Endothelial cell of umbilical vein (primary cell): ENCODE data around the gene CDH23. TPM values are rescaled to one million over a fixed set of nuclear protein-coding genes. Genes with fewer than 3 reads are reported as not detected.

Experiments
- BruUV-seq: library from RNA; stranded (reverse); fragments of 400-500 nt; replicated peaks from 2 replicates; lab custom pipeline; 2021; lab: Mats Ljungman, UMichigan
- CTCF ChIA-PET: fragments of 300-600, 350-600 bp; sonication (Branson Sonifier 250); formaldehyde crosslinking; loops from one replicate; lab custom pipeline; 2021; ENCODE audit warnings: antibody characterized with exemption, inconsistent platforms; lab: Charles Lee
- POLR2A ChIA-PET: fragments of 300-600, 350-600 bp; sonication (Branson Sonifier 250); formaldehyde crosslinking; loops from one replicate; lab custom pipeline; 2021; ENCODE audit warnings: antibody characterized with exemption, inconsistent platforms; lab: Charles Lee
- DNase-seq: peaks from one replicate; pipeline ENCODE4 v3.0.0-alpha.2; 2011; ENCODE audit warnings: low read depth, low spot score
- FAIRE-seq: peaks from 2 replicates; lab custom pipeline; 2011; peaks lifted over from hg19 to GRCh38; lab: Jason Lieb, UNC
- H2AFZ ChIP-seq: 2 replicates; pipeline ENCODE4 v1.6.0; 2012; ENCODE audit warnings: low read depth, low read length, control low read depth, inconsistent platforms
- H3K27ac ChIP-seq: 2 replicates; pipeline ENCODE4 v1.5.1; 2011; ENCODE audit warnings: low read depth, mild to moderate bottlenecking, control low read depth, low read length, moderate library complexity; ENCODE audit not compliant: insufficient read depth
- H3K27me3 ChIP-seq, 2 experiments: 2 replicates each; pipeline versions ENCODE4 v1.6.0 to v1.6.1; 2011; ENCODE audit warnings: low read length in 2 of 2, mixed read lengths in 1 of 2; ENCODE audit not compliant: control insufficient read depth in 2 of 2, insufficient read depth in 2 of 2
- H3K36me3 ChIP-seq, 2 experiments: 2 replicates in 1 of 2; 3 replicates in 1 of 2; pipeline ENCODE4 v1.5.1; 2011; ENCODE audit warnings: low read length in 2 of 2, mild to moderate bottlenecking in 1 of 2, moderate library complexity in 1 of 2; ENCODE audit not compliant: control insufficient read depth in 2 of 2, insufficient read depth in 2 of 2; ENCODE audit errors: extremely low read depth in 1 of 2
- H3K4me1 ChIP-seq: 3 replicates; pipeline ENCODE4 v1.5.1; 2011; ENCODE audit warnings: mild to moderate bottlenecking, low read length; ENCODE audit not compliant: control insufficient read depth, insufficient read depth; ENCODE audit errors: extremely low read depth
- H3K4me2 ChIP-seq: 2 replicates; pipeline ENCODE4 v1.6.1; 2011; ENCODE audit warnings: low read length, control low read depth, mixed read lengths; ENCODE audit not compliant: insufficient read depth
- H3K4me3 ChIP-seq, 3 experiments: fragments of 200-600 bp in 1 of 3; sonication (generic), shearing (Covaris generic) in 1 of 3; replicated peaks in 1 of 3; 2 replicates each; pipeline ENCODE4 v1.5.1; 2011 to 2016; ENCODE audit warnings: control low read depth in 3 of 3, low read length in 3 of 3, mild to moderate bottlenecking in 2 of 3, inconsistent platforms in 1 of 3, low read depth in 1 of 3, moderate library complexity in 1 of 3; ENCODE audit not compliant: insufficient read depth in 1 of 3
- H3K79me2 ChIP-seq: 2 replicates; pipeline ENCODE4 v1.6.0; 2012; ENCODE audit warnings: low read length, inconsistent platforms; ENCODE audit not compliant: control insufficient read depth, insufficient read depth
- H3K9ac ChIP-seq: replicated peaks from 2 replicates; pipeline ENCODE3; 2011; ENCODE audit warnings: low read length, control low read depth; ENCODE audit not compliant: insufficient read depth; ENCODE audit errors: extremely low read depth
- H3K9me1 ChIP-seq: replicated peaks from 3 replicates; pipeline ENCODE4 v1.6.0; 2011; ENCODE audit warnings: mild to moderate bottlenecking, low read length; ENCODE audit not compliant: control insufficient read depth, insufficient read depth; ENCODE audit errors: extremely low read depth
- H3K9me3 ChIP-seq: replicated peaks from 2 replicates; pipeline ENCODE4 v1.5.1; 2012; ENCODE audit warnings: low read length, inconsistent platforms; ENCODE audit not compliant: control insufficient read depth, insufficient read depth
- H4K20me1 ChIP-seq: replicated peaks from 2 replicates; pipeline ENCODE3; 2011; ENCODE audit warnings: mild to moderate bottlenecking, low read length; ENCODE audit not compliant: control insufficient read depth, insufficient read depth; ENCODE audit errors: extremely low read depth
- EZH2 ChIP-seq: IDR thresholded peaks from 2 replicates; pipeline ENCODE4 v1.6.1; 2012; ENCODE audit warnings: borderline replicate concordance, low read depth, mild to moderate bottlenecking, moderate library complexity, low read length, inconsistent platforms; ENCODE audit not compliant: severe bottlenecking
- GATA2 ChIP-seq: IDR thresholded peaks from 2 replicates; pipeline ENCODE4 v1.7.0; 2011; ENCODE audit warnings: low read depth, mild to moderate bottlenecking, moderate library complexity, mixed read lengths, low read length; ENCODE audit not compliant: insufficient read length, insufficient read depth
- JUN ChIP-seq: IDR thresholded peaks from 2 replicates; pipeline ENCODE4 v1.6.1; 2011; ENCODE audit warnings: borderline replicate concordance, low read depth; ENCODE audit not compliant: insufficient read length, insufficient read depth
- MYC ChIP-seq: IDR thresholded peaks from one replicate; pipeline ENCODE4 v1.6.1; 2011; ENCODE audit warnings: mild to moderate bottlenecking, low read depth, low read length
- POLR2AphosphoS5 ChIP-seq: IDR thresholded peaks from 2 replicates; pipeline ENCODE4 v1.6.1; 2012; ENCODE audit warnings: low read depth, mild to moderate bottlenecking, control low read depth, low read length, moderate library complexity; ENCODE audit not compliant: insufficient read depth
- dilution Hi-C: fragments of 300-500 bp; cut with MboI; formaldehyde crosslinking; loops from one replicate; pipeline ENCODE4 v1.15.0; 2019; ENCODE audit warnings: low sequenced_read_pairs; ENCODE audit not compliant: extremely low pct_ligation_motif_present
- intact Hi-C: fragments of 100-400 bp; cut with micrococcal nuclease; formaldehyde crosslinking; loops from one replicate; pipeline ENCODE4 v1.10.0; 2022
- polyA plus RNA-seq, 4 experiments: library from polyadenylated mRNA; depleted of rRNA in 3 of 4; stranded (reverse) in 3 of 4; unstranded in 1 of 4; fragments of >200 nt; gene quantifications; 2 replicates each; pipeline versions ENCODE4 v1.2.1 to v1.2.3, GENCODE V29; 2011 to 2012; ENCODE audit warnings: missing spikeins in 1 of 4
- total RNA-seq: library from RNA; stranded (reverse); gene quantifications from 2 replicates; pipeline ENCODE4 v1.2.3, GENCODE V29; 2021
- TF ChIP-seq, protein P1 (sequence below), 2 donors: IDR thresholded peaks; 1 replicate in 1 of 2; 2 replicates in 1 of 2; pipeline ENCODE4 v1.5.1; 2011; ENCODE audit warnings: low read length in 2 of 2, mild to moderate bottlenecking in 2 of 2, moderate library complexity in 2 of 2, control low read depth in 1 of 2, inconsistent platforms in 1 of 2, low read depth in 1 of 2; ENCODE audit not compliant: insufficient read depth in 1 of 2; ENCODE audit errors: extremely low read depth in 1 of 2
- TF ChIP-seq, protein P2 (sequence below): IDR thresholded peaks from 2 replicates; pipeline ENCODE4 v1.6.1; 2011; ENCODE audit not compliant: insufficient read depth, insufficient read length

The CDH23 gene
- total and polyA plus RNA-seq, 2 donors (not counting 3 experiments of a cell fraction or from before 2014, with no cell fraction given) = not detected

DNA sequence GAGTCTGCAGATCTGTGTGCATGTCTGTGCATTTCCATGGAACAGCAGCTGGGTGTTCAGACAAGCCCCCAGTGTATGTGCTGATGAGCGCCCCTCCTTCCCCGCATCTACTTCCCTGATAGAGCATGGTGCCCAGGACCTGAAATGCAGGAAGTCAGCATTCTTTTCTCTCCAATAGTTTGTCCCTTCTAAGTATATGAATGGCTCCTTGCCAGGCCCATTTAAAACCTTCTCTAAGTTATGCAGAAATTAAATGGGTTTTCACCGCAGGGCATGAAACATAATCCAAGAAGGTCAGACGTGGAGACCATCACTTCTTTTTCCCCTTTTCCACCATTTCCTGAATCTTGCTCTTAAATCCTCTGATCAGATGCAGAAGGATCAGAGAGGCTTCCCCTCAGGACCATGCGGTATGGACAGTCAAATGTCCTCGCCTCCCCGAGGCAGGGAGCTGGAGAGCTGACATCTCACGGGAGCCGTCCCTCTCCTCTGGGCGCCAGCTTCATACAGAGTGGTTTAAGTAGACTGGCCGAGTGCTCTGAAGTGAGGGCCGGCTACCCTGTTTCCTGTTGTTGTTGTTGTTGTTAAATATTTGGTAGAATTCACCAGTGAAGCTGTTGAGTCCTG lies 167.6 kb downstream of the CDH23 start:
- TF ChIP-seq EZH2 (no peak), JUN (no peak), GATA2 (no peak), POLR2AphosphoS5 (no peak), MYC (no peak)
- TF ChIP-seq, protein P1, sequence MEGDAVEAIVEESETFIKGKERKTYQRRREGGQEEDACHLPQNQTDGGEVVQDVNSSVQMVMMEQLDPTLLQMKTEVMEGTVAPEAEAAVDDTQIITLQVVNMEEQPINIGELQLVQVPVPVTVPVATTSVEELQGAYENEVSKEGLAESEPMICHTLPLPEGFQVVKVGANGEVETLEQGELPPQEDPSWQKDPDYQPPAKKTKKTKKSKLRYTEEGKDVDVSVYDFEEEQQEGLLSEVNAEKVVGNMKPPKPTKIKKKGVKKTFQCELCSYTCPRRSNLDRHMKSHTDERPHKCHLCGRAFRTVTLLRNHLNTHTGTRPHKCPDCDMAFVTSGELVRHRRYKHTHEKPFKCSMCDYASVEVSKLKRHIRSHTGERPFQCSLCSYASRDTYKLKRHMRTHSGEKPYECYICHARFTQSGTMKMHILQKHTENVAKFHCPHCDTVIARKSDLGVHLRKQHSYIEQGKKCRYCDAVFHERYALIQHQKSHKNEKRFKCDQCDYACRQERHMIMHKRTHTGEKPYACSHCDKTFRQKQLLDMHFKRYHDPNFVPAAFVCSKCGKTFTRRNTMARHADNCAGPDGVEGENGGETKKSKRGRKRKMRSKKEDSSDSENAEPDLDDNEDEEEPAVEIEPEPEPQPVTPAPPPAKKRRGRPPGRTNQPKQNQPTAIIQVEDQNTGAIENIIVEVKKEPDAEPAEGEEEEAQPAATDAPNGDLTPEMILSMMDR (IDR thresholded peaks at IDR 0.05; ENCODE audit: extremely low read depth in 1 of 2, insufficient read depth in 1 of 2, low read depth in 1 of 2, low read length in 2 of 2) = no peak
- TF ChIP-seq, protein P2, sequence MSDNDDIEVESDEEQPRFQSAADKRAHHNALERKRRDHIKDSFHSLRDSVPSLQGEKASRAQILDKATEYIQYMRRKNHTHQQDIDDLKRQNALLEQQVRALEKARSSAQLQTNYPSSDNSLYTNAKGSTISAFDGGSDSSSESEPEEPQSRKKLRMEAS = no peak
- dilution Hi-C loops = no loop called here

More for the DNA sequence above, 167.6 kb downstream of the CDH23 start:
- Histone ChIP-seq H3K9me1 (no peaks in the 10 kb centered on the region), H3K27ac (no peak overlapping the region), H3K79me2 (no peaks in the 10 kb centered on the region), H4K20me1 (no peaks in the 10 kb centered on the region), H3K9me3 (no peaks in the 10 kb centered on the region), H3K4me1 (no peaks in the 10 kb centered on the region), H2AFZ (no peak overlapping the region), H3K4me2 (no peak overlapping the region), H3K4me3 (no peak overlapping the region), H3K36me3 (no peaks in the 10 kb centered on the region), H3K9ac (no peak overlapping the region), H3K27me3 (peaks cover 6 to 8% of the 10 kb centered on the region in 2 experiments)
- FAIRE-seq (no peak), DNase-seq (no peak)
- CTCF ChIA-PET = interaction anchor here (1.2 kb wide), 1 partner anchor 9 kb away, joined by 3 read pairs; no protein-coding TSS in a partner anchor
- no TSS peak for BruUV-seq
- POLR2A ChIA-PET = no interaction called here
- intact Hi-C loops = no loop called here
